ENCODE results near the gene PIN1.

Gene PIN1

GRCh38 chr19:9857076-9857721, 22.1 kb downstream of the PIN1 start:
- no peak for DNase-seq

DNA sequence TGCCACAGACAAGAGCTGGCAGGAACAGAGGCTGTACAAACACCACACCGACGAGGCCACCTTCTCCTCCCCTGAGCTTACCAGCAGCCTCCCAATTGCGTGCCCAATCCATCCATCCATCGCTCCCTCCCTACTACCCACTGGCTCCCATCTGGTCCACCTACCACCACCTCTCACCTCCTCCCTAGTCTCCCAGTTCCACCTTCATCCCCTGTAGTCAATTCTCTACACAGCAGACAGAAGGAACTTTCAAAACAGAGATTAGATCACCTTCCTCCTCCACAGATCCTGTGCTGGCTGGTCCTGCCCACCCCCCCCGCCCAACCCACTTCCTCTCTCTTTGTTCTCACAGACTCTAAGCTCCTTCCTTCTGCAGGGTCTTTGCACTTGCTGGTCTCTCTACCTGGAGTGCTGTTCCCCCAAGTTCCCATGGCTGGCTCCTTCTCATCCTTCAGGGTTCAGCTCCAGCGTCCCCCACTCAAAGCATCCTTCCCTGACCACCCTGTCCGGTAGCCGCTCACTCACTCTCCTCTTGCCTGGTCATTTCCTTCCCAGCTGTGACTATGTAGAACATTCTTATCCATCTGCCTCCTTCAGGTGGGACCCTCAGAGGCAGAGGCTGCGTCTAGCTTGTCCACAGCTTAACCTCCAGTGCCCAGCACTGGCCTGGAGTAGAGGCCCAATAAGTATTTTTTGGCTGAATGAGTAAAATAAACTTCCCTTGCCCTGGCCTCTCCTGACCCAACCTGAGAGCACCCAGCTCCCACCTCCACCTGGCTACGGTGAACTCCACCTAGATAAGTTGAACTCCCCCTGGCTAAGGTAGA, 23.0 kb downstream of the PIN1 start:
- DNase-seq: no peak

DNA sequence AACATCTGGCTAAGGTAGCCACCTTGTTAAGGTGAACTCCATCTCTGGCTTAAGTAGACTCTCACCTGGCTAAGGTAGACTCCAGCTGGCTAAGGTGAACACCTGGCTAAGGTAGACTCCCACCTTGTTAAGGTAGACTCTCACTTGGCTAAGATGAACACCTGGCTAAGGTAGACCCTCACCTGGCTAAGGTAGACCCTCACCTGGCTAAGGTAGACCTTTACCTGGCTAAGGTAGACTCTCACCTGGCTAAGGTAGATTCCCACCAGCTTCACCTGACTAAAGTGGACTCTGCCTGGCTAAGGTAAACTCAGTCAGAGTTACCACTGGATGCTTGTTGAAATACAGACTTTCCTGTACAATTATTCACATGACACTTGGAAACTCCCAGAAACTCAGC, 23.6 kb downstream of the PIN1 start:
- DNase-seq: no peak

GRCh38 chr19:9860407-9860806, 25.3 kb downstream of the PIN1 start:
- no peak for DNase-seq

GRCh38 chr19:9861503-9861902, 26.4 kb downstream of the PIN1 start:
- DNase-seq: no peak

DNA sequence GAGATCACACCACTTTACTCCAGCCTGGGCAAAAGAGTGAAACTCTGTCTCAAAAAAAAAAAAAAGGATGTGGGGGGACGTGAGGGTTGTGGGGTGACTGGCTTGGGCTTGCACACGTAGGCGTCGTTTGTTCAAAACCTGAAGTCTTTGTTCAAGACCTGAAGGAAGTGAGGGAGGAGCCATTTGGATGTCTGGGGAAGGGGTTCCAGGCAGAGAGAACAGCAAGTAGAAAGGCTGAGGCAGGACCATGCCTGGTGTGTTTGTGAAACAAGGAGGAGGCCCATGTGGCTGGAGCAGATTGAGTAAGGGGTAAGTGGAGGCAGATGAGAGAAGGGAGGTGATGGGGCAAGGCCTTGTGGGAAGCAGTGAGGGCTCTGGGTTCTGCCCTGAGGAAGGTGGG, 27.8 kb downstream of the PIN1 start:
- DNase-seq: no peak

DNA sequence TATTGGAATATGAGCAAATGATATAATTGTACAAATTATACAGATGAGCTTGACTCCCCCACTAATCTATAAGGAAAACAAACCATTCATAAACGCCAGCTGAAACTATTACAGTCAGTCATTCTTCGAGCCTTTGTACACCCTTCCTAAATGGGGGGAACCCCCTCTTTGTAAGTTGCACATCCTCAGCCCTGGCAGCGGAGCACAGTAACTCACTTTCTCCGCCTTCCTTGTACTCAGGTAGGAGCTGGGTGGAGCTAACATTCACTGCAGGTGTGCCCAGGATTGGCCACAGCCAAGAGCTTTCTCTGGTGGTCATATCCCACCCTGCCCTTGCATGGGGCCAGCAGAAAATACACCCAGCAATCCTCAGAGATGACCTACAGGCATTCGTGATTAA, 28.6 kb downstream of the PIN1 start:
- no peak for DNase-seq

DNA sequence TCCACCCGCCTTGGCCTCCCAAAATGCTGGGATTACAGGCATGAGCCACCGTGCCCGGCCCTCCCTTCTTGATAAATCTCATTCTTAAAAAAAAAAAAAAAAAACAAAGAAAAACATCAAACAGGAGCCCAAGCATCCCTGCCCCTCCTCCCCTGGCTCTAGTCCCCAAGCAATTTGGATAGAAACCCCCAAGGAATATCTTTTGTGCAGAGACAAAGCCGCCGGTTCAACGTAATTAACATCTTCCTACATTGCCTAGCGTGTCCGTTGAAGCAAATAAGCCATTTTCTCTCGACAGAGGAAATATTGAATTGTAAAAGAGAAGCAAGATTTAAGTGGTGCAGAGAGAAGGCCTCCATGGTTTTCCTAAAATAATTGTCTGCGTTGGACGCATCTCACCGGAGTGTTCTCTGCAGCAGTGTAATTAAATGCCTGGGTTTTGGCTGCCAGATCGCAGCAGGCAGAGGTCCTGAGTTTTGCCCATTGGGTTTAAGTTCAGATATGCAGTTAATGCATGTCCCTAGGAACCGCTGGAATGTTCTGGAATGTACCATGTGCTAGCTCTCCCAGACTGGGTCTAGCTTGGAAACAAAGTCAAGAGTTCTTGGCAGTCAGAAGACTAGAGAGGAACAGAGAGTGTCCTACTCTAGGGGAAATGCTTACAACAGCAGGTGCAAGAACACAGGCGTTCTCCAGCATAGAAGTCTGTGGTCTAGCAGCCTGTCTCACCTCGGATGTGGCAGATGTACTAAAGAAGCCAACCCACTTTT, 30.8 kb downstream of the PIN1 start:
- peak; percentile 60 for DNase-seq

DNA sequence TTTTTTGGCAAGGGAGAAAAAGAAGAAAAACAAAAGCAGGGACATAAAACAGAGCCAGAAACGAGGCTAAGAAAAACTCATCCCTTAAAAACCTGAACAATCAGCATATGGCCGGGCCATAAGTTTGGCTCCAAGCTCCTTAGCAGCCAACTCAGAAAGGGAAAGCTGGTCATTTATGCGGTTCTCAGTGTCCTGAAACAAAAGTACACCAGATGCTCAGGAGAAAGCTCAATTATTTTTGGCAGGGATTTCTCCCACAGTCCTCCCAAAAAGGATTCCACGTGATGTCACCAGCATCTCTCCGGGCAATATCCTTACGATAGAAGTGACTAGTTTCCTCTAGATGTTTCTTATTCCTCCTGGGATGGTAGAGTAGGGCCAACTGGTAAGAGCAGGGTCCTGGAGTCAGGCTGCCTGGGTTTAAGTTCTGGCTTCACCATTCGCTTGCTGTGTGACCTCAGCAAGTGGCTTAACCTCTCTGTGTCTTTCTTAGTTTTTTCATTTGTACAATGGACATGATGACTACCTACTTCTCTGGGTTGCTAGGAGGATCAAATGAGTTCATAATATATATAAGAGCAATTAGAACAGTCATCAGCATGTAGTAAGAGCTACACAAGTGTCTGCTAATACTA, 34.0 kb downstream of the PIN1 start:
- no peak for DNase-seq

DNA sequence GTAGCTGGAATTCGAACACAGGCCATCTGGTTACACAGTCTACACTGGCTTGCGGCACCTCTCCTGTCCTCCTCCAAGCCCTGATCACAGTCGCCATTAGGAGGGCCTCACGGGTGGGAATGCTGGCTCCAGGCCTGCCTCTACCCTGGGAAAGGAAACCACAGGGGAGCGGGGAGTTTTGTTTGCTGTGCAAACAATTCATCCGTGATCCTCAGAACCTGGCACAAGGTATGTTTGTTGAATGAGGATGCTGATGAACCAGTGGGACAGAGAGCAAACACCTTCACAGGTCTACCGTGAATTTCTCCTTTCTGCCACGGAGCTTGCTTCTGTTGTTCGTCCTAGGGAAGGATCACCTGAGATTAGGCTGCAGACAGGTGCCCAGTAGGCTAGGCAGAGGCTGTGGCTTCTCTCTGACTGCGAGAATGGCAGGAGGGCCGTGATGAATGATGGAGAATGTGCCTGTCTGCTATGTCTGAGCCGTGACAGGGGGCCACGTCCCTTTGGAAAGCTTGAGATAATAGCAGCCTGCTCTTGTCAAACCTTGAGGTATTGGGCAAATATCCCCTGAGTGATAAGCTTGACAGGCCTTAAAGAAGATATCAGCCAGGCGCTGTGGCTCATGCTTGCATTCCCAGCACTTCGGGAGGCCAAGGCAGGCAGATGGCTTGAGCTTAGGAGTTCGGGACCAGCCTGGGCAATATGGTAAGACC, 36.7 kb downstream of the PIN1 start:
- no peak for DNase-seq

- no peak for DNase-seq
Measured at GRCh38 chr19:9872618-9873242, 37.6 kb downstream of the PIN1 start.

DNA sequence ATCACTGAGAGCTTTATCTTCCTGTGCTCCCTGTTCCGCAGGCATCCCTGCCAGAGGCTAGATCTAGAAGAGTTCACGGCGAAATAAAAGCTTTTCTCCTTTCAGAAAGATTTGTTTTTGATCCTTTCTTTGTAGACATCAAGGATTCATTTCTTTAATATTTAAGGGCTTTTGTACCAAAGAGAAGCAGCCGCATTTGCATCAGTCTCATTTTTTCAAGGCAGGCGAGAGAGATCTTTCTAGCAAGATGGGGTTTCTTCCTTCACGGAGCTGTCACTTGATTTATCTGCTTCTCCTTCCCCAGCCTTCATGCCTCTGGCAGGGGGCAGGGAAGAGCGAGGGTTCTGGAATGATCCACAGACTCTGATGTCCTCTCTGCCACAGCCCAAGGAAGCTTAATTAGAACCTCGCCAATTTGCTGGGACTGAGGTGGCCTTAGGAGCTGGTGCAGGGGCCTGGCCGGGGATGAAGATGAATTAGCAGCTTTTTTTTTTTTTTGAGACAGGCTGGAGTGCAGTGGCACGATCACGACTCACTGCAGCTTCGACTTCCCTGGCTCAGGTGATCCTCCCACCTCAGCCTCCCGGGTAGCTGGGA, 40.0 kb downstream of the PIN1 start:
- no peak for DNase-seq

GRCh38 chr19:9875796-9876195, 40.7 kb downstream of the PIN1 start:
- no peak for DNase-seq

- DNase-seq: no peak
Measured at GRCh38 chr19:9877780-9878510, 42.8 kb downstream of the PIN1 start.

DNA sequence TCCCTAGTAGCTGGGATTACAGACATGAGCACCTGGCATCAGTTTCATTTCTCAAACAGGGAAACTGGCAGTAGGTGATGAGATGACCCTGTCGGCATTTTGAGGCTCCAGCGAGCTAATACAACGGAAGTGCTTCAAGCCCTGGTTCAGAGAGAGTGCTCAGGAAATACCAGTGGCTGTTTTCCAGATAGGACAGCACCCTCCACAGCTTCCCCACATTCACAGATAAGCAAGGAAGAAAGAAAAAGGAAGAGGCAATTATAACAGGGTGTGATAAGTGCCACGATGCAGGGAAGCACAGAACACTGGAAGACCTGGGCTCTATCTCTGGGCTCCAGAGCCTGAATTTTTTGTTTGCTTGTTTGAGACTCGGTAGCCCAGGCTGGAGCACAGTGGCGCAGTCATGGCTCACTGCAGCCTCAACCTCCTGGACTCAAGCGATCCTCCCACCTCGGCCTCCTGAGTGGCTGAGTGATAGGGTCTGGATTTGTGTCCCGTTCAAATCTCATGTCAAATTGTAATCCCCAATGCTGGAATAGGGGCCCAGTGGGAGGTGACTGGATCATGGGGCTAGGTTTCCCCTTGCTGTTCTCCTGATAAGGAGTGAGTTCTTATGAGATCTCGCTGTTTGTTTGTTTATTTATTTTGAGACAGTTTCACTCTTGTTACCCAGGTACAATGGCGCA, 43.5 kb downstream of the PIN1 start:
- no peak for DNase-seq

DNA sequence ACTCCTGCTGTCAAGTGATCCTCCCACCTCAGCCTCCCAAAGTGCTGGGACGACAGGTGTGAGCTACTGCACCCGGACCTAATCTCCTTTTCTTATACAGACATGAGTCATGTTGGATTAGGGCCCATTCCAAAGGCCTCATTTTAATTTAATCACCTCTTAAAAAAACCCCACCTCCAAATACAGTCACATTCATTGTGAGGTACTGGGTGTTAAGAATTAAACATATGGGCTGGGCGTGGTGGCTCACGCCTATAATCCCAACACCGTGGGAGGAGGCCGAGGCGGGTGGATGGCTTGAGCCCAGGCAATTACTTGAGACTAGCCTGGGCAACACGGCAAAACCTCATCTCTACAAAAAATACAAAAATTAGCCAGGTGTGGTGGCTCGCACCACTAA, 46.6 kb downstream of the PIN1 start:
- no peak for DNase-seq

DNA sequence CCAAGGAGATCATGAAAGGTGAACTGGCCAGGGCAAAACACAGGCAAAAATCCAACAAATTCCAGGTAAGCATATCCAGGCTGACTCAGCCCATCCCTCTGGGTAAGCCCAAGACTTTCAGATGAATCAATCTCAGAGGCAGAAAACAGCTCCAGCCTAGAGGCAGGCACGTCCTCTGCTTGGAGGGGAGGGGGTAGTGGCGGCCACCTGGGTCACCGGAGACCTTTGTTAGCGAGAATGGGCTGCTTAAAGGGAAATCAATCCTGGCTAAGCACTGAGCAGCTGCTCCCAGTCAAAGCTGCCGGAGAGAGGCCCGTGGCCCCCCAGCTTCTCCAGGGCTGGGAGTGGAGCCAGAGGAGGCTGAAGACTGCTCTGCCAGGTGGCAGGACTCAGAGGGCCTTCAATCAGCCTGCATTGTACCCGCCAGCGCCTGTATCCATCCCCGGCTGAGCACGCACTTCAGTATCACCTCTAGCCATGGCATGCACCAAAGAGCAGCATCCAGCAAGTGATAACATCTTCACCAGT, 48.2 kb downstream of the PIN1 start:
- DNase-seq: no peak

DNA sequence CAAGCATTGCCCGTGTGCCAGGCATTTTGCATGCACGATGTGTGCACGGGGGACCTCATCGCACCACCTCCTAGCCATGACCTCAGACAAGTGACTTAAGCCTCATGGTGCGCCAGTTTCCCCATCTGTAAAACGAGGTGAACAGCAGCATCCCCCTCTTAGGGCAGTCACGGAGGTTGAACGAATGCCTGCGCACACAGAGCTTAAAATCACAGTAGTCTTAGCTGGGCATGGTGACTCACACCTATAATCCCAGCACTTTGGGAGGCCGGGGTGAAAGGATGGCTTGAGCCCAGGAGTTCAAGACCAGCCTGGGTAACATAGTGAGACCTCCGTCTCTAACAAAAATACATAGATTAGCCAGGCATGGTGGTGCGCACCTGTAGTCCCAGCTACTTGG, 48.6 kb downstream of the PIN1 start:
- DNase-seq: no peak

DNA sequence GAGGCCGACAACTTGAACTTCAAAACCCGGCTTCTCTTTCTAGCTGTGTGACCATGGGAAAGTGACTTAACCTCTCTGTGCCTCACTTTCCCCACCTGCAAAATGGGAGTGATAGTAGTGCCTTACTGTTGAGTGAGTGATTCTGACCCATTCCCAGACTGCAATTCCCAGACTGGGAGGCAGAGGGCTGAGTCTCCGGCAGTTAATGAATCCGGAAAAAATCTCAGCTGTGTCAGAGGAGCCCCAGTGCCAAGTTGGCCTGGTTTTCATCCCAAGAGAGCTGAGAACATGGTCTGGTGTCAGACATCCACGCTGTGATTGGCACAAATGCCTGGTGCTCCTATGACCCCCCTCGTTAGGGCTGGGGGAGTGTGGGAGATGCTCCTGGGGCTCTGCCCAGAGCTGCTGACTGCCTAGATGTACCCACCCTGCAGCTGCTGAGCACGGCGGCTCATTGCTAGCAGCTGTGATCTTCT, 50.0 kb downstream of the PIN1 start:
- DNase-seq: no peak
